Muscle layer of colon (tissue), 2 donors: ENCODE results near the gene CCBE1.

Experiments
- H3K27ac ChIP-seq: one replicate; pipeline ENCODE4 v1.7.0; 2013; ENCODE audit warnings: low read depth, mild to moderate bottlenecking, low read length, moderate library complexity
- H3K27me3 ChIP-seq, 2 donors: one replicate each; pipeline ENCODE4 v1.7.0; 2013; ENCODE audit warnings: low read length in 2 of 2, mild to moderate bottlenecking in 2 of 2; ENCODE audit not compliant: insufficient read depth in 2 of 2, control insufficient read depth in 1 of 2
- H3K36me3 ChIP-seq: one replicate; pipeline ENCODE4 v1.7.0; 2013; ENCODE audit warnings: mild to moderate bottlenecking, low read length; ENCODE audit not compliant: insufficient read depth
- H3K4me1 ChIP-seq: one replicate; pipeline ENCODE4 v1.7.0; 2013; ENCODE audit warnings: mild to moderate bottlenecking, low read length; ENCODE audit not compliant: insufficient read depth
- H3K4me3 ChIP-seq, 2 donors: one replicate each; pipeline ENCODE4 v1.7.0; 2013; ENCODE audit warnings: low read length in 2 of 2, low read depth in 1 of 2, mild to moderate bottlenecking in 1 of 2, moderate library complexity in 1 of 2
- H3K9ac ChIP-seq: one replicate; pipeline ENCODE4 v1.7.0; 2013; ENCODE audit warnings: low read length
- H3K9me3 ChIP-seq: one replicate; pipeline ENCODE4 v1.7.0; 2013; ENCODE audit warnings: mild to moderate bottlenecking, low read length
- donor health status: abdominal sarcoma.
- donor health status: Adenocarcinoma of cecum.

CCBE1 gene

GRCh38 chr18:59432803-59433597, 264.2 kb downstream of the CCBE1 start:
- H3K4me1 ChIP-seq = no peaks in the 10 kb centered on the region
- no peaks in the 10 kb centered on the region for H3K27me3 ChIP-seq
- H3K36me3 ChIP-seq = peaks cover 8% of the 10 kb centered on the region
- H3K27ac ChIP-seq = no peak overlapping the region
- H3K4me3 ChIP-seq = no peak overlapping the region
- no peaks in the 10 kb centered on the region for H3K9me3 ChIP-seq
- H3K9ac ChIP-seq = no peak overlapping the region

GRCh38 chr18:59431131-59431530, 266.1 kb downstream of the CCBE1 start:
- Histone ChIP-seq H3K36me3 (peaks cover 8% of the 10 kb centered on the region), H3K4me3 (no peak overlapping the region), H3K9me3 (no peaks in the 10 kb centered on the region), H3K4me1 (no peaks in the 10 kb centered on the region), H3K27ac (no peak overlapping the region), H3K27me3 (no peaks in the 10 kb centered on the region), H3K9ac (no peak overlapping the region)

DNA sequence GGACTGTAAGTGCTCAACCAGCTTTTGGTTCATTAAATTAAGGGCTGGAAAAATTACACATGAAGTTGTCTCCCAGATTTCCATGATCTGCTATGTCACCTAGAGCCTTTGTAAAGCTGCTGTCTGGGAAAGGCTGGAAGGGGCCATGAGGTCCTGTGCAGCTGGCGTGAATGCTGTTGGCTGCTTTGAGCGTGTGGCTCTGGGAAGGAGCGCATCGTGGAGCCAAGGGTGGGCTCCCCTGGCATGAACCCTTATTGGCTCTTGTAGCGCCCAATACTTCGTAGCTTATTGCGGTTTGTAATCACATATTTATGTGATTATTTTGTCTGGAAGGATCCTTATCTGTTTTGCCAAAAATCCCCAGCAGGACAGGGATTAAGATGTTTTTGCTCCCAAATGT, 267.6 kb downstream of the CCBE1 start:
- H3K27me3 ChIP-seq = no peaks in the 10 kb centered on the region
- no peak overlapping the region for H3K4me3 ChIP-seq

GRCh38 chr18:59428018-59428417, 269.2 kb downstream of the CCBE1 start:
- no peaks in the 10 kb centered on the region for H3K4me1 ChIP-seq
- no peak overlapping the region for H3K27ac ChIP-seq
- no peaks in the 10 kb centered on the region for H3K27me3 ChIP-seq
- no peak overlapping the region for H3K4me3 ChIP-seq
- no peaks in the 10 kb centered on the region for H3K36me3 ChIP-seq
- no peaks in the 10 kb centered on the region for H3K9me3 ChIP-seq
- no peak overlapping the region for H3K9ac ChIP-seq

More for the DNA sequence above, 267.6 kb downstream of the CCBE1 start:
- Histone ChIP-seq H3K27ac (no peak overlapping the region), H3K36me3 (no peaks in the 10 kb centered on the region), H3K4me1 (no peaks in the 10 kb centered on the region), H3K9me3 (no peaks in the 10 kb centered on the region), H3K9ac (no peak overlapping the region)

DNA sequence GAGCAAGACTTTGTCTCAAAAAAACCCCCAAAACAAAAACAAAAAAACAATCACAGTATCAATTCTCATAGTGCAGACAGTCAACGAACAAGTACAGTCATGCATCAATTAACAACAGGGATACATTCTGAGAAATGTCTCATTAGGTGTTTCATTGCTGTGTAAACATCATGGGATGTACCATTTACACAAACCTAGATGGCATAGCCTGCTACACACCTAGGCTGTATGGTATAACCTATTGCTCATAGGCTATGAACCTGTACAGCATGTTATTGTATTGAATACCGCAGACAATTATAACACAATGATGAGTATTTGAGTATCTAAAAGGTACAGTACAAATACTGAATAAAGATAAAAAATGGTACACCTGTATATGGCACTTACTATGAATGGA, 270.4 kb downstream of the CCBE1 start:
- Histone ChIP-seq H3K9ac (no peak overlapping the region), H3K4me1 (no peaks in the 10 kb centered on the region), H3K36me3 (no peaks in the 10 kb centered on the region), H3K27me3 (no peaks in the 10 kb centered on the region), H3K27ac (no peak overlapping the region), H3K9me3 (no peaks in the 10 kb centered on the region), H3K4me3 (no peak overlapping the region)

DNA sequence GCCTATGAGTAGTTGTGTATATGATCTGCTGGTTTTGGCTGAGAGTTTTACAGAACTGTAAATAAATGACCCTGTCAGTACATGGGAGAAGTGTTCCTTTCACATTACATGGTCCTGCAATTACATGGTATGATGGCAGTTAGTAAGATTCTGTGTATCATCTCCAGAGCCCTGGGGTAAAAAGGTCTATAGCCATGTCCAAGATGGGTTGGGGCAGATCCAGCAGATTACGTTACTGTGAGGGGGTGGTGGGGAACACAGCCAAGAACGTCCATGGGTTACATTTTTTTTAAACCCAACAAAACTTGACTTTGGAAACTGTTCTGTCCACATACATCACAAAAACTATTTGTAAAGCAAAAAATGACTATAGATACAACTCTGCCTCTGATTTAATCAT, 274.0 kb downstream of the CCBE1 start:
- H3K36me3 ChIP-seq = no peaks in the 10 kb centered on the region
- H3K4me3 ChIP-seq = no peak overlapping the region
- no peak overlapping the region for H3K27ac ChIP-seq
- H3K9me3 ChIP-seq = no peaks in the 10 kb centered on the region
- no peaks in the 10 kb centered on the region for H3K27me3 ChIP-seq
- H3K4me1 ChIP-seq = no peaks in the 10 kb centered on the region
- no peak overlapping the region for H3K9ac ChIP-seq

DNA sequence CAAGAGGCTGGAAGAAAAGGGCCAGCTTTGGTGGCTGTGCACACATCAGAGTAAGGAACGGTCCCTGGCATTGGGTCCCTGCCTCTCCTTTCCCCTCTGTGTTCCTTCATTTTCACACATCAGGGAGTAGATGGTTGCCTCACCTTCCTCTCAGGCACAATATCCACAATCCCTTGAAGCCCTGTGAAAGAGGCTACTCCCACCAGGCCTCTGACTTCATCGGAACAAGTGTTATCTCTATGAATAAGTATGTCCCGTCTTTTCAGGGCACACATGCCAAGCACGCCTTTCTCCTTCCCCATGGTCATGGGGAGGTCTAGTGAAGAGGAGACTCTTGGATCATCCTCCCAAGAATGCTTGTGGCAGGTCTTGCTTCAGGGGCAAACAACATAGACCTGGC, 277.0 kb downstream of the CCBE1 start:
- Histone ChIP-seq H3K4me3 (no peak overlapping the region), H3K27ac (no peak overlapping the region), H3K4me1 (no peaks in the 10 kb centered on the region), H3K9ac (no peak overlapping the region), H3K36me3 (no peaks in the 10 kb centered on the region), H3K27me3 (no peaks in the 10 kb centered on the region), H3K9me3 (no peaks in the 10 kb centered on the region)

DNA sequence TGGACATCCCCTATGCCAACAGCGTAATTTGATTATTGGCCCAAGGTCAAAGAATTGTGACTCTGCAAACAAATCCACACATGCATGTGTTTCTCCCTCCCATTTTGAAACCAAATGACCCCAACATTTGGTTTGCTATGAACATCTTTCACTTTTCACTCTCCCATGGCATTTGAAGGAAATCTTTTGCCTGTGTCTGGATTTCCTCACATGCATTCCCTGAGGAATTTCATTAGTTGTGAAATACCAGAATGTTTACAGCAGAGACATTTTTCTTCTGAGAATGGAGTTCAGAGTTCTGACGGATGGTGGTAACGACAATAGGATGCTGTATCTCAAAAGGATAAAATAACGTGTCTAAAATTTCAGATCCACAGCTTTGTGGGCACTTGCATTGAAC, 277.8 kb downstream of the CCBE1 start:
- no peak overlapping the region for H3K9ac ChIP-seq
- no peak overlapping the region for H3K4me3 ChIP-seq
- no peak overlapping the region for H3K27ac ChIP-seq
- no peaks in the 10 kb centered on the region for H3K27me3 ChIP-seq
- H3K9me3 ChIP-seq = no peaks in the 10 kb centered on the region
- H3K4me1 ChIP-seq = no peaks in the 10 kb centered on the region
- H3K36me3 ChIP-seq = no peaks in the 10 kb centered on the region

- Histone ChIP-seq H3K27ac (no peak overlapping the region), H3K27me3 (no peaks in the 10 kb centered on the region), H3K9me3 (no peaks in the 10 kb centered on the region), H3K9ac (no peak overlapping the region), H3K36me3 (no peaks in the 10 kb centered on the region), H3K4me1 (no peaks in the 10 kb centered on the region), H3K4me3 (no peak overlapping the region)
Observed at GRCh38 chr18:59416818-59417217, 280.4 kb downstream of the CCBE1 start.

DNA sequence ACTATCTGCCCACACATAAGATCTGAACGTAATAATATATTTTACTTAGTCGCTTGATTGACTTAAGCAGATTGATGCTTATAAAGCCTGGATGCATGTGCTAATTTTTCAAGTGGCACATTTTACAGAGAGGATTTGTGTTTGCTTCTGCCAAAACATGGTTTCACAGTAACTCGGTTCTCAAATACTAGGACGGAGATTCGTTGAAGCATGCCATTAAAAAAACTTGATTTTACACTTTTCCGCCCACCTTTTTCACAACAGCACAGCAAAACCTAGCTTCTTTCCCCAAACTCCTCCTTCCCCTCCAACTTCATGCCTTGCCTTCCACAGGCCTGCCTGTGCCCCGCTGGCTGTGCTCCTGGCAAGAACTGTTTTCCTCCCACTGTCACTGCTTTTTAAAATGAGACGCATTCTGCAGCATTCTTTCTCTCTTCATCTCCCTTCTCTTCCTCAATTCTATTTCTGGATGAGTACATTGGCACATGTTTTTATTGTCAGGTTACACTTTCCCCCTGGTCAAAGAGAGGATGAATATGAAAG, 283.0 kb downstream of the CCBE1 start:
- no peaks in the 10 kb centered on the region for H3K27me3 ChIP-seq

DNA sequence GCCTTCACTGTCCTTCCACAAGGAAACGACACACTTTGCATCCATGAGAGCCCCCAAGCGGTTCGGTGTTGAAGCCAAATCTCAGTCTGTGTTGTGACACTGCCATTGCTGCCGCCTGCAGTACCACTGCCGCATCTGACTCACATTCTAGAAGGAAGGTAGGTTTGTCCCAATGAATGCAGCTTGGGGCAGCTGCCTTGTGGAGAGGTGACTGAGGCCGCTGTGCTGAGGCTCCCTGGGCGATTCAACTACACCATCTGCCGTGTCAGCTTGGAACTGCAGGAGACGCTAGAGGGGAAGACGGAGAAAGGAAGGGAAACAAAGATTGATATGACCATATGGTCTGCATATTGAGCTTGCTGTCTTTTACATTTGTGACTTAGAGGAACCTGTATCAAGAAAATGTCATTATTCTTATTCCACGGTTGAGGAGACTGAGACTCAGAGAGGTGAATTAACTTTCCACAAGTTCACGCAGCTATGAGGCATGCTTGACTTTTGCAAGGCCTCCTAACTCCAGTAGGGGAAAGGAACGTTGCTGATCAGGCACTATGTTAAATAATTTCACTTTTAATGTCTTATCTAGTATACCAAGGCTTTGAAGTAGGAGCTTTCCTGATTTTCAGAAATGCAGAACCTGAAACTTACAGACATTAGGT, 294.7 kb downstream of the CCBE1 start:
- H3K4me1 ChIP-seq = no peaks in the 10 kb centered on the region
- no peaks in the 10 kb centered on the region for H3K27me3 ChIP-seq
- H3K27ac ChIP-seq = no peak overlapping the region
- H3K36me3 ChIP-seq = no peaks in the 10 kb centered on the region
- no peak overlapping the region for H3K4me3 ChIP-seq
- H3K9ac ChIP-seq = no peak overlapping the region
- no peaks in the 10 kb centered on the region for H3K9me3 ChIP-seq

More for the DNA sequence above, 283.0 kb downstream of the CCBE1 start:
- Histone ChIP-seq H3K4me1 (no peaks in the 10 kb centered on the region), H3K9ac (no peak overlapping the region), H3K27ac (no peak overlapping the region), H3K9me3 (no peaks in the 10 kb centered on the region), H3K36me3 (no peaks in the 10 kb centered on the region), H3K4me3 (no peak overlapping the region)
